T-cell (primary cell): ENCODE results near the gene OR4N2. TPM values are rescaled to one million over a fixed set of nuclear protein-coding genes. Genes with fewer than 3 reads are reported as not detected.
"Not testable (repeated sequence)": the region's sequence is repeated elsewhere in the genome, so short reads cannot be mapped to it uniquely, and the experiment has no call there.

Experiments used
- ATAC-seq, 4 experiments: fragments of 200-7000 bp in 3 of 4; fragments of 150-1000 bp in 1 of 4; cut with Tn5 transposase; replicated peaks in 1 of 4; 1 replicate in 3 of 4; 2 replicates in 1 of 4; pipeline ENCODE4 v1.10.0; 2021; ENCODE audit warnings: moderate library complexity in 3 of 4, mild to moderate bottlenecking in 2 of 4, moderate number of reproducible peaks in 1 of 4
- CTCF ChIA-PET, 2 donors: fragments of 300-600 bp; sonication (Branson Sonifier 250); formaldehyde crosslinking; loops; one replicate each; lab custom pipeline; 2022; ENCODE audit warnings: antibody characterized with exemption in 2 of 2; lab: Charles Lee
- POLR2A ChIA-PET, 2 donors: fragments of 300-600 bp; sonication (Branson Sonifier 250); formaldehyde crosslinking; loops; one replicate each; lab custom pipeline; 2022; ENCODE audit warnings: antibody characterized with exemption in 2 of 2; lab: Charles Lee
- DNase-seq, 35 experiments: peaks; one replicate each; pipeline versions ENCODE4 v3.0.0 to v3.0.0-alpha.2; 2013 to 2023
- H3K27ac ChIP-seq: one replicate; pipeline ENCODE4 v1.5.1; 2013; ENCODE audit warnings: low read length
- H3K27me3 ChIP-seq, 2 experiments: replicated peaks in 1 of 2; 1 replicate in 1 of 2; 2 replicates in 1 of 2; pipeline versions ENCODE4 v1.6.1 to v1.7.0; 2013; ENCODE audit warnings: low read length in 1 of 2, mixed read lengths in 1 of 2; ENCODE audit not compliant: control insufficient read depth in 2 of 2, insufficient read depth in 2 of 2; ENCODE audit errors: extremely low read depth in 1 of 2
- H3K36me3 ChIP-seq, 2 donors: 1 replicate in 1 of 2; 2 replicates in 1 of 2; pipeline versions ENCODE4 v1.6.1 to v1.7.0; 2013; ENCODE audit warnings: low read length in 1 of 2; ENCODE audit not compliant: control insufficient read depth in 2 of 2, insufficient read depth in 1 of 2; ENCODE audit errors: extremely low read depth in 1 of 2
- H3K4me1 ChIP-seq, 2 experiments: 1 replicate in 1 of 2; 2 replicates in 1 of 2; pipeline versions ENCODE4 v1.6.1 to v1.7.0; 2013; ENCODE audit warnings: low read length in 2 of 2, mixed read lengths in 1 of 2; ENCODE audit not compliant: insufficient read depth in 2 of 2, control insufficient read depth in 1 of 2; ENCODE audit errors: extremely low read depth in 1 of 2
- H3K4me3 ChIP-seq, 2 donors: 1 replicate in 1 of 2; 2 replicates in 1 of 2; pipeline versions ENCODE4 v1.5.1 to v1.7.0; 2013; ENCODE audit warnings: mild to moderate bottlenecking in 2 of 2, low read length in 1 of 2, moderate library complexity in 1 of 2; ENCODE audit not compliant: control insufficient read depth in 1 of 2; ENCODE audit errors: extremely low read depth in 1 of 2
- H3K9me3 ChIP-seq: 2 replicates; pipeline ENCODE4 v1.7.0; 2013
- H3K27ac Mint-ChIP-seq, 2 donors: one replicate each; pipeline ENCODE4 v1.8.0; 2020 to 2021; ENCODE audit warnings: mild to moderate bottlenecking in 2 of 2, mixed read lengths in 2 of 2
- H3K27me3 Mint-ChIP-seq, 2 donors: one replicate each; pipeline ENCODE4 v1.8.0; 2021 to 2022; ENCODE audit warnings: mixed read lengths in 2 of 2
- H3K36me3 Mint-ChIP-seq: one replicate; pipeline ENCODE4 v1.8.0; 2021; ENCODE audit warnings: mixed read lengths
- H3K4me1 Mint-ChIP-seq, 3 donors: one replicate each; pipeline ENCODE4 v1.8.0; 2020 to 2022; ENCODE audit warnings: mixed read lengths in 3 of 3, mild to moderate bottlenecking in 1 of 3
- H3K4me3 Mint-ChIP-seq, 3 donors: one replicate each; pipeline ENCODE4 v1.8.0; 2020 to 2022; ENCODE audit warnings: mild to moderate bottlenecking in 3 of 3, mixed read lengths in 3 of 3, moderate library complexity in 3 of 3
- H3K9me3 Mint-ChIP-seq, 3 donors: one replicate each; pipeline ENCODE4 v1.8.0; 2020 to 2022; ENCODE audit warnings: mixed read lengths in 3 of 3
- WGBS: methylation state at CpG from one replicate; pipeline ENCODE4 v1.1.5; 2013; ENCODE audit warnings: missing lambda C conversion rate; ENCODE audit not compliant: insufficient coverage; 5-methylcytosine and 5-hydroxymethylcytosine counted together
- total RNA-seq, 35 experiments: library from RNA in 6 of 35; stranded (reverse) in 6 of 35; fragments of 120-200 nt in 1 of 35; gene quantifications; one replicate each; pipeline versions ENCODE4 v1.2.1 to v1.2.4 and lab custom pipeline; 2013 to 2026

The OR4N2 gene
- total RNA-seq, 5 donors from 2014 or later (not counting 1 experiment from before 2014, with no cell fraction given): not detected

GRCh38 chr14:19866061-19866669 is 62.6 kb downstream of the OR4N2 start:
- H3K9me3 Mint-ChIP-seq, H3K4me1 Mint-ChIP-seq, H3K27me3 ChIP-seq, H3K36me3 Mint-ChIP-seq, H3K9me3 ChIP-seq, H3K4me1 ChIP-seq, H3K27ac ChIP-seq, H3K27me3 Mint-ChIP-seq, CTCF ChIA-PET, H3K4me3 ChIP-seq, H3K4me3 Mint-ChIP-seq, H3K36me3 ChIP-seq, H3K27ac Mint-ChIP-seq, DNase-seq, ATAC-seq, POLR2A ChIA-PET: not testable (repeated sequence)
- 95% methylated on average over 29 of the region's 39 CpGs for WGBS

- Histone ChIP-seq H3K4me1 (no peaks in the 10 kb centered on the region), H3K4me3 (no peak overlapping the region), H3K27ac (no peak overlapping the region), H3K9me3 (no peaks in the 10 kb centered on the region), H3K27me3 (no peaks in the 10 kb centered on the region), H3K36me3 (no peaks in the 10 kb centered on the region)
- H3K4me3 Mint-ChIP-seq: no peak overlapping the region
- no peak for DNase-seq
- no peak overlapping the region for H3K27ac Mint-ChIP-seq
- H3K27me3 Mint-ChIP-seq: peaks cover 0 to 1% of the 10 kb centered on the region in 2 donors
- ChIA-PET POLR2A (no interaction called here), CTCF (no interaction called here)
- H3K36me3 Mint-ChIP-seq: no peaks in the 10 kb centered on the region
- H3K9me3 Mint-ChIP-seq: no peaks in the 10 kb centered on the region
- H3K4me1 Mint-ChIP-seq: peaks cover 0 to 1% (median 0%) of the 10 kb centered on the region in 3 donors
- 31% methylated on average over 4 of the region's 6 CpGs for WGBS
- peak in 1 of 4 experiments; percentile 5 for ATAC-seq
Measured at GRCh38 chr14:19873178-19873577, 69.6 kb downstream of the OR4N2 start.

- Mint-ChIP-seq H3K4me1 (peaks cover 0 to 1% (median 0%) of the 10 kb centered on the region in 3 donors), H3K4me3 (no peak within 1 kb of the TSS), H3K27me3 (peaks cover 0 to 1% of the 10 kb centered on the region in 2 donors), H3K27ac (no peak within 1 kb of the TSS), H3K36me3 (no peaks in the 10 kb centered on the region), H3K9me3 (peaks cover 0 to 2% (median 0%) of the 10 kb centered on the region in 3 donors)
- H3K9me3 ChIP-seq: peaks cover 3% of the 10 kb centered on the region
- H3K27ac ChIP-seq: no peak within 1 kb of the TSS
- DNase-seq (no peak), ATAC-seq (no peak)
- H3K36me3 ChIP-seq: no peaks in the 10 kb centered on the region
- WGBS: 80% methylated on average over 1 of the region's 2 CpGs
- no peaks in the 10 kb centered on the region for H3K4me1 ChIP-seq
- POLR2A ChIA-PET: no interaction called here
- H3K27me3 ChIP-seq: no peaks in the 10 kb centered on the region
- no peak within 1 kb of the TSS for H3K4me3 ChIP-seq
- CTCF ChIA-PET: no interaction called here
Measured at GRCh38 chr14:19874842-19875241, 71.3 kb downstream of the OR4N2 start, which contains the start of gene OR4K2. OR4K2 (plus strand) TSS chr14:19875142; CDS start chr14:19876268, 1,126 bp downstream.

- no peaks in the 10 kb centered on the region for H3K36me3 ChIP-seq
- Mint-ChIP-seq H3K9me3 (peaks cover 0 to 2% (median 0%) of the 10 kb centered on the region in 3 donors), H3K36me3 (no peaks in the 10 kb centered on the region), H3K27ac (no peak overlapping the region), H3K4me3 (no peak overlapping the region), H3K27me3 (no peaks in the 10 kb centered on the region), H3K4me1 (no peaks in the 10 kb centered on the region)
- no peak overlapping the region for H3K4me3 ChIP-seq
- CTCF ChIA-PET: no interaction called here
- no peak overlapping the region for H3K27ac ChIP-seq
- ATAC-seq (no peak), DNase-seq (peak in 1 of 35 experiments; percentile 27)
- peaks cover 3% of the 10 kb centered on the region for H3K9me3 ChIP-seq
- POLR2A ChIA-PET: no interaction called here
- H3K4me1 ChIP-seq: no peaks in the 10 kb centered on the region
- no peaks in the 10 kb centered on the region for H3K27me3 ChIP-seq
Measured at GRCh38 chr14:19878029-19878642, 74.6 kb downstream of the OR4N2 start.

Other genes starting within 250 kb of the OR4N2 start
- gene OR11H2, start 89.9 kb upstream of the OR4N2 start, total RNA-seq: not detected
- not detected for gene OR4Q3, start 60.2 kb upstream of the OR4N2 start, total RNA-seq
- gene OR4M1, start 30.3 kb upstream of the OR4N2 start, total RNA-seq: not detected
- gene OR4K2, start 71.4 kb downstream of the OR4N2 start, total RNA-seq: not detected
- gene OR4K5, start 116.8 kb downstream of the OR4N2 start, total RNA-seq: not detected
- gene OR4K1, start 127.1 kb downstream of the OR4N2 start, total RNA-seq: not detected
- not detected for gene OR4K15, start 171.8 kb downstream of the OR4N2 start, total RNA-seq
- gene OR4Q2, start 198.4 kb downstream of the OR4N2 start, total RNA-seq: not detected
- not detected for gene OR4K14, start 215.5 kb downstream of the OR4N2 start, total RNA-seq
- gene OR4K13, start 232.3 kb downstream of the OR4N2 start, total RNA-seq: not detected